GM04503 (cell line): ENCODE data around the gene SLC22A12.
"Not testable (repeated sequence)": the region's sequence is repeated elsewhere in the genome, so short reads cannot be mapped to it uniquely, and the experiment has no call there.

Experiments used
- DNase-seq: peaks from one replicate; pipeline ENCODE4 v3.0.0-alpha.2; 2012; ENCODE audit warnings: low read depth

SLC22A12 gene

DNA sequence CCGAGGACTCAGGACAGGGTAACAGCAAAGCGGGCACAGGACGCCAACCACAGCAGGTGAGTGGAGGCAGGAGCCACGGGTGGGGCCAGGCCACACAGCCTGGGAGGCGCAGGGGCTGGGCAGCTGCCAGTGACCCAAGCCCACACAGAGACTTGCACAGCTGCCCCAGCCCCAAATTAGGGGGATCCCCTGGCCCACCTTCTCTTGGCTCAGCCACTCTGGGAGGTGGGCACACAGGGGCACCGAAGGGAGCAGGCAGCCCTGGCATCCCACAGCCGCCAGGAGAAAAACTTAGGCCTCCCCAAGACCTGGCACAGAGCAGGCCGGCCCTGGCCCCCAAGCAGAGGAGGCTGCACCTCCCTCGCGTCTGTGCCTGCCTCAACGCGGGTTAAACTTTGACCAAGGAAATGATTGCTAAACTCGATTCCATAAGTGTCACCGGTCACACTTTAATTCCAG, at the start of gene SLC22A12:
Gene SLC22A12, plus strand, starts transcription at position 458 of the 459 bp plus-strand sequence. CDS start 337 bp downstream, outside the sequence.
- no peak for DNase-seq

DNA sequence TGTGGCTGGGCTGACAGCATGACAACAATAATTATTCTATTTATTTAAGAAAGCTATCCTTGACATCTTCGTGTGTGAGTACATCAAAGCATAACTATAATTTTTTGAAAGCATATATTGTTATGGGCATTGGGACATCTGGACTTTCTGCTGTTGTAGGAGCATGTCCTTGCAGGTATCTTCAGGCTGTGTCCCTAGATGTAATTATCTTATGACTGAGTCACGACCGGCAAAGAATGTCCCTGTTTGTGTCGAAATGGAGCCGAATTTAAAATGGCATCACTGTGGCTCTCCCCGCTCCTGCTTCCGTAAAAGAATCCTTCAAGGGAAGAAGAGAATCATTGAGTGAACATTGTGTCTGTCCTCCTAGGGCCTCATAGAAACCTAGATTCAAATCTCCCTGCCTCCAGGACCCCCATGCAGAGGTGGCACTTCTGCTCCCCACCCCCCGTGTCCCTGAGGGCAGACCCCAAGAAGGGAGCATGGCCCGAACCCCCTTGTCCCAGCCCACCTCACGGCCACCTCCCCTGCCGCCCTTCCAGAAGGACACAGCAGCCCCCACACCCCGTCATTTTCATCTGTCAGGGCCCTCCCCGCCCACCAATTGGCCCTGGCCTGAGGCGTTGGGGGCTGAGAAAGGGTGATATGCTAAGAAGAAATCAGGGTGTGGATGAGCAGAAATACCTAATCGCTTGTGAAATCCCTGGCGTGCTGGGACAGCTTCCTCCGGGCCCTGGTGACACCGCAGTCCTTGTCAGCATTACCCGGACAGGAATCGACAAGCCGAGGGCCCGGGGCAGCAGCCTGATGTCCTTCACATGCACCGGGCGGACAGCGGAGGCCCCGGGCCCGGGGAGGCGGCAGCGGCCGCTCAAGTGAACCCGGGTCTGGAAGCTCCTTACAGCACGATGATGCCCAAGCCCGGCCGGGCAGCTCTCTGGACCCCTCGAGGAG, 48.6 kb upstream of the SLC22A12 start:
- no peak for DNase-seq

DNA sequence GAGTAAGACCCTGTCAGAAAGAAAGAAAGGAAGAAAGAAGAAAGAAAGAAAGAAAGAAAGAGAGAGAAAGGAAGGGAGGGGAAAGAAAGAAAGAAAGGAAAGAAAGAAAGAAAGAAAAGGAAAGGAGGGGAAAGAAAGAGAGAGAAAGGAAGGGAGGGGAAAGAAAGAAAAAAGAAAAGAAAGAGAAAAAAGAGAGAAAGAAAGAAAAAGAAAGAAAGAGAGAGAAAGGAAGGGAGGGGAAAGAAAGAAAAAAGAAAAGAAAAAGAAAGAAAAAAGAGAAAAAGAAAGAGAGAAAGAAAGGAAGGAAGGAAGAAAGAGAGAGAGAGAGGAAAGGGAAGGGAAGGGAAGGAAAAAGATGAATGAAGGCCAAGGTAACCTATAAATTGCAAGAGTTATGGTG, 47.2 kb upstream of the SLC22A12 start:
- DNase-seq: no peak

DNA sequence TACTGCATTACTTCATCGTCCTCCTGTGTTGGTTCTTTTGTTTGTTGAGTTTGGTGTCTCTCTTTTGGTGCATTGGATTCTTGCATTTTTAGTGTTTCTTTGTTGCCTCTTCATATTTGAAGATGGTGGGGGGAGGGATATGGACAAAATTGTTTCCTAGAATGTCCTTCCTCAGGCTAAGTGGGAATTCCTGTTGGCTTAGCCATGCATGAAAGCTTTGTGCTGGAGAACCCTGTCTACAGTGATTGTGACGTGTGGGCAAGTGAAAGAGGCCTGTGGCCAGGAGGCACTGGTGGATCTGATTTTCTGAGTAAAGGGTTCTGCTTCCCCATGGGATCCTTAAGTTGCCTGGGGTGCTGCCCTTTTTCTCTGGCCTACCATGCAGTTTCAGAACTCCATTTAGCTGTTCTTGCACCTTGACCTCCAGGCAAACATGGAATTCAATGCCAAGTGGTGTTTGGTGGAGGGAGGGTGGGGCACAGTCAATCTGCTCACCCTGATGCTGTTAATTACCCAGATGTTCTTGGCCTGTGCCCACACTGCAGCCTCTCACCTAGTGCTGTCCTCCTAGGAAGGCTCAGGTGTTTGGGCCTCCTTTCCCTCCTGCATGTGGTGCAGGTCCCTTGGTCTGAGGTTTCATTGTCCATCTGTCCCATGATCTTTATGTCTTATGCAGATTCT, 46.3 kb upstream of the SLC22A12 start:
- DNase-seq: no peak

DNA sequence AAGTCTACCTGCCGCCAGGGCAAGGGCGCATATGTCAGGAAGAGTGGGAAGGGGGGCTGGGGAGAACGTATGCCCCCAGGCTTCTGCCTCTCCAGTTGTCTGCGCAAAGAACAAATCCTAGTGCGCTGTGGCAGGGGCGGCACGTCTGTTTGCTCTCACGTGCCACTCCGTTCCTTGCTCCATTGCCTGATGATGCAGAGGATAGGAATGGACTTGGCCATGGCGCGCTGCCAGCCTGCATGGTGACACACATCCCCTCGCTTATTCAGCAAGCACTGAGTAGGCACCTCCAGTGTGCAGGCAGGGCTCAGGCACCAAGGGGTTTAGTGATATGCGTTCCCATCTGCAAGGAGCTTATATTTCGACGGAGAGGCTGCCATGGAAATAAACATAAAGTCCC, 45.4 kb upstream of the SLC22A12 start:
- no peak for DNase-seq

DNA sequence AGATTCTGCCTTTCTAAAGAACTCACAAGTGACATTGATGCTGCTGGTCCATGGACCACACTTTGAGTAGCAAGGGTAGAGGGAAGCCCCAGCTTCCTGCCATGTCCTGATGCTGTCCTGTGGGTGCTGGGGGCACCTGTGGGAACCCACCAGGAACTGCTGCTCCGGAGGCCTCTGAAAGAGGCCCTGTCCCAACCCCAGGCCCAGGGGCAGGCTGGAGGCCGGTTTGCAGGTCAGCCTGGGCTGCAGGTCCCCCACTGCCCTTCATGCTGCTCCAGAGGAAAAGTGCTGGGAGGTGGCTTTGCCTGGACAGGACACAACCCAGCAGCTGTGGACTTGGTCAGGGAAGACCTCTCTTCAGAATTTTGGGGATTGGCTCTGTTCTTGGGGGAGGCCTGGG, 44.8 kb upstream of the SLC22A12 start:
- no peak for DNase-seq

DNA sequence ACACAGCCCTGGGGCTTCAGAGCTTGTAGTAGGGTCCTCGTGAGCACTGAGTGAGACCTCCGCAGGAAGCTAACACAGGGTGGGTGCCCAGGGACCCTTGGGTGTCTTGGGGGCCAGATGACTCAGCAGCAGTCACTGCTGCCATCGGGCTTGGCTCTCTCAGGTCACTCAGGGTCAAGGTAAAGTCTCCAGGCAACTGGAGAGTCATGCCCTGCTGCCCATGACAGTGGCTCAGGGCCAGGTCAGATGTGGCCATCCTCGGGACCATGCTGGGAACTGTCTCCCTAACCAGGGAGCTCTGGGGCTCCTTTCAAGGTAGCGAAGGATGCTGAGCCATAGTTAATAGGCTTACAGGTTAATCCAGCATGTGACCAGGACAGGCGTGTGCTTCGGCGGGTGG, 44.4 kb upstream of the SLC22A12 start:
- DNase-seq: no peak

DNA sequence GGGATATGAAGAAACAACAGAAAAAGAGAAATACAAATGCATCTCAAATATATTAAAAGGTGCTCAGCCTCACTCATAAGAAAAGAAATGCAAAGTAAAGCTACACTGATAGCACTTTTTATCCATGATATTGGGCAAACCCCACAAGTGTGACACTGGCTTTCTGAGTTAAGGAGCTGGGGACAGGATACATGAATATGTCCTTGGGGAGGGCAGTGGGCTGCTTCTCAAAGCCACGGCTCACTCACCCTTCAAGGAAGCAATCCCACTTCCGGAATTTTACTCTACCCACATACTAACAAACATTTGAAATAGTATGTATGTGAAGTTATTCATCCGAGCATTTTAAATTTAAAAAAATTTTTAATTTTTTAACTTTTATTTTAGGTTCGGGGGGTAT, 41.1 kb upstream of the SLC22A12 start:
- DNase-seq: no peak

DNA sequence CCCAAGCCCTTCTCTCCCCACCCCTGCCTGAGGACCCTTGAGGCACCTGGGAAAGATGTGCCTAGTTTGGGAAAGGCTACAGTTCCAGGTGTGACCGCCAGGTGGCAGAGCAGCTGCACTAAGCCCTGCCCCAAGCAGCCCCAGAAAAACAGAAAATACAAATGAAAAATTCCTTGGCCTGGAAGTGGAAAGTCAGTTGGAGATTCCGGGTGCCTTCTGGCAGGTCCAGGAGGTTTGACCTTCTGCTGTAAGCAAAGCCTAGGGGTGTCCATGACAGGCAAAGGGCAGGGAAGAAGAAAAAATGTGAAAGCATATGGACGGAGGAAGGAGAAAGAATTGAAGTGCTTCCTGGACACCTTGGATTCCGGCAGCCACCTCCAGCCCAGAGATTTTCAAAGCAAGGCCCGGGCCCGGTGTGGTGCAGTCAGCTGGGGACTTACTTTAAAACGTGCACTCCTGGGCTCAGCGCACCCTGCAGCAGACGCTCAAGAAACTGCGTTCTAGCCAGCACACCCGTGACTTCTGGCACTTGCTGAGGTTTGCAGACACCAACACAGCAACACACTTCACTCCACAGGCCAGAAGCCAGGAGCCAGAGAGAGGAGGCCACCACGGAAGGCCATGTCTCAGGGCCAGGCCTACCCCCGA, 37.3 kb upstream of the SLC22A12 start:
- no peak for DNase-seq

DNA sequence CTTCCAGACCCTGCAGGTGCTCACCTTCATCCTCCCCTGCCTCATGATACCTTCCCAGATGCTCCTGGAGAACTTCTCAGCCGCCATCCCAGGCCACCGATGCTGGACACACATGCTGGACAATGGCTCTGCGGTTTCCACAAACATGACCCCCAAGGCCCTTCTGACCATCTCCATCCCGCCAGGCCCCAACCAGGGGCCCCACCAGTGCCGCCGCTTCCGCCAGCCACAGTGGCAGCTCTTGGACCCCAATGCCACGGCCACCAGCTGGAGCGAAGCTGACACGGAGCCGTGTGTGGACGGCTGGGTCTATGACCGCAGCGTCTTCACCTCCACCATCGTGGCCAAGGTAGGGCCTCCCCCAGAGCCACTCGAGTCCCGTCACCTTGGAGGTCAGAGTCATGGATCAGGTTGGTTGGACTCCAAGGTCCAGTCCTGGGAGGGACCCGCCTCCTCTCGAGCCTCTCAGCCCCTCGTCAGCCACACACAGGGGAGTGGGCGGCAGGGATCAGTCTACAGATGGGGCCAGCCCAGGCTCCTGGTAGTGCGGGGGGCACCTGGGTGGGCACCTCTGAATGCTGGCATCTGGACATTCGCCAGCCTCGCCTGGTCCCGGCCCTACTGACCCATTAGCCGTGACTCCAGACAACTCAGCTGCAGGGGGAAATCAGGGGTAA, 34.8 kb upstream of the SLC22A12 start:
- no peak for DNase-seq

DNA sequence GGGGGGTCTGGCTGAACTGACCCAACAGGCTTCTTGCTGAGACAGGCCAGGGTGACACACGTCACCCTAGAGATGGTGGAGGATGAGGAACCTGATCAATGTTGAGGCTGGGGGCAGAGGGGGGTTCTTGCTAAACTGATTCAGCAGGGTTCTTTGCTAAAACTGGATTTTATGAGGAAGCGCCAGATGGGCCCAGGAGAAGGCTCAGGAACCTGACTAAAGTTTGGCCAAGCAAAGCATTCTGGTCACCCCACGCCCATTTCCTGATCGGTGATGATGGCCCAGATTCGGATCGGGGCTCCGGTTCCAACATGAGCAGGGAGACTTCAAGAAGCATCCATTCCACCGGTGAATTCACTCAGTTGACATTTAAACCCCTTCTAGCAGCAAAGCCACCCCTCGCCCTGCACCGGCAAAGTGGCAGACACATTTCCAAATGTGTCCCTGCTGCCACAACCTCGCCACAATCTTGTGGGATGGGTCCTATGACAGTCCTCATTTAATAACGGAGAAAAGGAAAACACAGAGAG, 34.2 kb upstream of the SLC22A12 start:
- DNase-seq: no peak

DNA sequence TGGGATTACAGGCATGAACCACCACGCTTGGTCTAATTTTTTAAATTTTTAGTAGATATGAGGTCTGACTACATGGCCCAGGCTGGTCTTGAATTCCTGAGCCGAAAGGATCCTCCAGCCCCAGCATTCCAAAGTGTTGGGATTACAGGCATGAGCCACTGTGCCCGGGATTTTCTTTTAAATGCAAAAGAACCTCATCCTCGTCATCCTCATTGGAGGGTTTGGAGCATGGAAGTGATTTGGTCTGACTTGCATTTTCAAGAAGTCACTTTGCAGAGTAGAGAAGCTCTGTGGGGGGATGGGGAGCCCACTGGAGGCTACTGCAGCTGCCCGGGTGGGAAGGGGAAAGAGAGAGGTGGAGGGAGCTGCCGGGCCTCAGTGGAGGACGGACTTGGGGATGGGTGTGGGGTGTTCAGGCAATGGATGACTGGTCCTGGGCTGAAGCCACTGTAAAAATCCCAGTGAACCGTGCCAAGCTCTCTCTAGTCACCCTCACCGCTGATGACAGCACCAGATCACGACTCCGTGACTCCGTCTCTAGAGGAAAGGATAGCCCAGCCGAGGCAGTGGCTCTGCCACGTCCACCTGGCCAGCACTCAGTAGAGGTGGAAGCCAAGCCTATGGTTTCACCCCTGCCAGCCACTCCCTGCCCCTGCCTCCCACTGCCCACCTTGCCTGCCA, 32.8 kb upstream of the SLC22A12 start:
- DNase-seq: no peak

DNA sequence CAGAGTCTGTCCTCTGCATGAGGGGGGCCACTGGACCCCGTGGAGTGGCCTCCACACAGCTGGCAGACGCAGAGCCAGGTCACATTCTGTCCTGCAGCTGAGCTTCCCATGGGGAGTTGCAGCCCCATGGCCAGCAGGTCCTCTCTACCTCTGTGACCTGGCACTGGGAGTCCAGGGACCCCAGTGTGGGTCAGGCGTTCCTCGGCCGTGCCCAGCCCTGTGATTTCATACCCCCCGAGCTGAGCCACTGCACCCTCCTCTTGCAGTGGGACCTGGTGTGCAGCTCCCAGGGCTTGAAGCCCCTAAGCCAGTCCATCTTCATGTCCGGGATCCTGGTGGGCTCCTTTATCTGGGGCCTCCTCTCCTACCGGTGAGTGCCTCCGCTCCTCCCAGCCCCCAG, 32.2 kb upstream of the SLC22A12 start:
- DNase-seq: no peak

DNA sequence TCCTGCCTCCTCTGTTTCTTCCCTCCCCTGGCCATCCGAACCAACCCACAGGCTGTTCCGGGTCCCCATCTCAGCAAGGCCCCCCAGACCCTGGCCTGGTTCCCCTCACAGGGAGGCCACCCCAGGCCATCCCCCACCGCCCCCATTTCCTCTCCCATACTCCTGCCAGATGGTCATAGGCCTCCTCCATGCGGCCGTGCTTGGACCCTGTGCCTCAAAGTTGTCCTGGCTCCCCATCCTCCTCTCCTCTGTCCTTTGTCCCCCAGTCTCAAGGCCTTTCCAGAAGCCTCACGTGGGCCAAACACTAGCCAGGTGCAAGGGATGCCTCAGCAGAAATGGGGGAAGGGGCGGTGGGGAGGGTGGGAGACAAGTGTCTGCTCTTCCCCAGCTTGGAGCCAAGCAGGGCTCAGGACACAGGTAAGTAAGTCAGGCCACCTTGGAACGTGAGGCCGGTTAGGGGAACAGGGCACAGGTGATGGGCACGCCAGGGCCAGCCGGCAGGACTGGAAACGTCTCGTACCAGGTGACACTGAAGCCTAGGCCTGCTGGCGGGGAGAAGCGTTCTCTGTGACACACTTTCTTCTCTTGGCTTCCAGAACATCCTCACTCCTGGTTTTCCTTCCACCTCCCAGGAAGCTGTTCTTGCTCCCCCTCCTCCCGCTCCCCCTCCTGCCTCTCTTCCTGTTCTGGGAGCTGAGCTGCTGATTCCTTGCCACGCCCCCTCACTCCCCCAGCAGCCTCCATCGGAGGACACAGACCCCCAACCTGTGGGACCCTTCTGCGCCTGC, 31.5 kb upstream of the SLC22A12 start:
- no peak for DNase-seq

DNA sequence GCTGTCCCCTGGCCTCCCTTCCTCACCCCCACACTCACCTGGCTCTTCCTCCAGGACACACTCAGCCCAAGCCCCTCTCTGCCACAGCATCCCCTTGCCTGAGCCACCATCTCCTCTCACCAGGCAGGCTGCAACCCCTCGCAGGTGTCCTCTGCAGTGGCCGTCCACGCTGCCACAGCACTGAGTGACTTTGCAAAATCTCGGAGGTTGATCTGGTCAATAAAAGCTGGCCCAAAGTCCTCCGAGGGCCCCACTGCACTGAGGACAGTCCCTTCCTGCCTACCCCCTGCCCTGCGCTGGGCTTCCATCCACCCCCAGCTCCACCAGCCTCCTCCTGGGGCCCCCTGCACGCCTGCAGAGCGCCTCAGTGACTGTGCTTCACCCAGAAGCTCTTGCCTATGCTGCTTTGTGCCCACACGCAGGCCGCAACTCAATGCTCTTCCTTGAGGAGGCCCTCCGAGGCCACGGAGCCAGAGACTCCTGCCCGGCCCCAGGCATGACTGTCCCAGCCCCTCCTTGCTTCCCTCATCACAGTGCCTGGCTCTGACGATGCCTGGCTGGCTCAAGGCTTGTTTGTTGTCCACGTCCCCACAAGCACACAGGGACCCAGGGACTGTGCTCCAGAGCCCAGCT, 30.8 kb upstream of the SLC22A12 start:
- DNase-seq: no peak

DNA sequence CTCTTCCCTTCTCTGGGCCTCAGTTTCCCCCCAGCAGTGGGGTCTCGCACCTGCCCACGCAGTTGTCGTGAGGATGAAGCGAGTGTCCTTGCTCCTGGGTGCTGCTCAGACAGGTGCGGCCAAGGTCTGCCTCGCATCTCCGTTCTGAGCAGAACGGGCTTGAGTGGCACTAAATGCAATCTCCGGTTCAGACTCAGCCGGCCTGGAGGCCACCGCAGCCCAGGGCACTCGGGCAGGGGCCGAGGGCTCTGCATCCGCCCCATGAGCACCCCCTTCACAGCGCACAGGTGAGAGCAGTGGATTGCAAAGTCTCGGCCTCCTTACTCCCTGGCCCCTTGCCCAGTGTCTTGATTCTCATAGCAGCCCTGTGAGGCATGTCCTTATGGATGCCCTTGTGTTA, 30.1 kb upstream of the SLC22A12 start:
- no peak for DNase-seq

DNA sequence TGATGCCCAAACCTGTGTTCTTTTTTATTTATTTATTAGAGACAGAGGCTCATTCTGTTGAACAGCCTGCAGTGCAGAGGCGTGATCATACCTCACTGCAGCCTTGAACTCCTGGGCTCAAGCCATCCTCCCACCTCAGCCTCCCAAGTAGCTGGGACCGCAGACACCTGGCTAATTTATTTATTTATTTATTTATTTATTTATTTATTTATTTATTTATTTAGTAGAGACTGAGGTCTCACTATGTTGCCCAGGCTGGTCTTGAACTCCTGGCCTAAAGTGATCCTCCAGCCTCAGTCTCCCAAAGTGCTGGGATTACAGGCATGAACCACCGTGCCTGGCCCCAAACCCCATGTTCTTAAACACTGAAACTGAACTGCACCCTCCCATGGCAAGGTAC, 29.6 kb upstream of the SLC22A12 start:
- DNase-seq: not testable (repeated sequence)

DNA sequence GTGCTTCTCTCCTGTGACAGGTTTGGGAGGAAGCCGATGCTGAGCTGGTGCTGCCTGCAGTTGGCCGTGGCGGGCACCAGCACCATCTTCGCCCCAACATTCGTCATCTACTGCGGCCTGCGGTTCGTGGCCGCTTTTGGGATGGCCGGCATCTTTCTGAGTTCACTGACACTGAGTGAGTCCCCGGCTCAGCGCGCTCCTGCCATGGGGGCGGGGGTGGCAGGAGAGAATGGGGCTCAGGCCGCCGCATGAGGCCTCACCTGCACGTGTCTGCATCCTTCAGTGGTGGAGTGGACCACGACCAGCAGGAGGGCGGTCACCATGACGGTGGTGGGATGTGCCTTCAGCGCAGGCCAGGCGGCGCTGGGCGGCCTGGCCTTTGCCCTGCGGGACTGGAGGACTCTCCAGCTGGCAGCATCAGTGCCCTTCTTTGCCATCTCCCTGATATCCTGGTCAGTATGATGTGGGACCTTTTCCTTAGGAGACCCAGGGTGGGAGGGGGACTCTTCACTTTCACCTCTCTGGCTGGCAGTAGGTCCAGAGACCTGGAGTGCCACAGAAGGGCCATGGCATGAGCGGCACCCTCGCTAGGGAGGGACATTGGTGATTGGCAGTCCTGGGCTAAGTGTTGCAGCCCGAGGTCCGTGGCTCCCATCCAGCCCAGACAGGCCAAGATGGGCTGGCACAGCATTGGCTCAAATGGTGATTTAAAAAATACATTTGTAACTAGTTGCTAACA, 28.9 kb upstream of the SLC22A12 start:
- no peak for DNase-seq

DNA sequence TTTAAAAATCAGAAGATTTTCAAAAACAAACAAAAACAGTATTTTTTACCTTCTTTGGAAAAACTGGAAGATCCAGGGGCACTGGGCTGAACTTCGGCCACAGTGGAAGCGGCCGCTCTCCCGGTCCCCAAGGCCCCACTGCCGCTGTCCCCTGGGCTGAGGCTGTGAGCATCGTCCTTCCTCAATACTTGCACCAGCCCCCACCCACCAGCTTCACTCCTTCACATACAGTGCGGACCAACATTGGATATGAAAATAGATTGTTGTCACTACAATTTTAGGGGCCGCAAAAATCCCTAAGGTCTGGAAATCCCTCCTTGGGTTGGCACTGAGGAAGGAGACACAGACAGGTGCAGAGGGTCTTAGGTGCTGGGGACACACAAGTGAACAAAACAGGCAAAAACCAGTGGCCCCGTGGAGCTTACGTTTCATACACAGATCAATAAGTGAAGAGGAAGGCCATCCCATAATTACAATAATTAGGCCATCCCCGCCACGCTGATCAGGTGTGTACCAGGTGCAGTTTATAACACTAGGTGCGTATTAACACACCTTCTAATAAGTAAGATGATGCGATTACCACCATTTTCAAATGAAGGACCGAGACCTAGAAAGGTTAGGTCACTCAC, 28.2 kb upstream of the SLC22A12 start:
- DNase-seq: no peak
